H1 (cell line): Measurements from ENCODE around the gene SLC34A1. TPM values are rescaled to one million over a fixed set of nuclear protein-coding genes. Genes with fewer than 3 reads are reported as not detected.

ENCODE experiments used
- CTCF ChIA-PET: fragments of 300-600 bp; sonication (Branson Sonifier 250); formaldehyde crosslinking; loops from one replicate; lab custom pipeline; 2021; ENCODE audit not compliant: partially characterized antibody; lab: Charles Lee
- POLR2A ChIA-PET: fragments of 300-600 bp; sonication (Branson Sonifier 250); formaldehyde crosslinking; loops from one replicate; lab custom pipeline; 2021; ENCODE audit warnings: inconsistent platforms; ENCODE audit not compliant: partially characterized antibody; lab: Charles Lee
- DNase-seq, 2 experiments: peaks; one replicate each; pipeline versions ENCODE4 v3.0.0 to v3.0.0-alpha.2; 2010 to 2022; ENCODE audit warnings: low spot score in 2 of 2, low read depth in 1 of 2, mixed read lengths in 1 of 2
- FAIRE-seq: peaks from 2 replicates; lab custom pipeline; 2011; peaks lifted over from hg19 to GRCh38; lab: Jason Lieb, UNC
- H2AFZ ChIP-seq: 2 replicates; pipeline ENCODE4 v1.8.1; 2012; ENCODE audit warnings: low read length, inconsistent platforms
- H2AK5ac ChIP-seq: 2 replicates; pipeline ENCODE4 v1.6.1; 2013; ENCODE audit warnings: low read depth, low read length
- H2BK120ac ChIP-seq: replicated peaks from 2 replicates; pipeline ENCODE3; 2013; ENCODE audit warnings: low read depth, low read length, inconsistent platforms
- H2BK12ac ChIP-seq: 2 replicates; pipeline ENCODE4 v1.6.1; 2013; ENCODE audit warnings: low read depth, low read length
- H2BK15ac ChIP-seq: 2 replicates; pipeline ENCODE4 v1.6.1; 2013; ENCODE audit warnings: low read length
- H2BK20ac ChIP-seq: 2 replicates; pipeline ENCODE4 v1.6.1; 2013; ENCODE audit warnings: low read length
- H2BK5ac ChIP-seq: 2 replicates; pipeline ENCODE4 v1.6.1; 2013; ENCODE audit warnings: low read depth, low read length
- H3K14ac ChIP-seq: 2 replicates; pipeline ENCODE4 v1.6.1; 2013; ENCODE audit warnings: inconsistent platforms; ENCODE audit not compliant: insufficient read length
- H3K18ac ChIP-seq: 2 replicates; pipeline ENCODE4 v1.6.1; 2013; ENCODE audit warnings: low read length; ENCODE audit errors: extremely low read depth
- H3K23ac ChIP-seq: 2 replicates; pipeline ENCODE4 v1.6.1; 2013; ENCODE audit warnings: inconsistent platforms; ENCODE audit not compliant: insufficient read length
- H3K23me2 ChIP-seq: 2 replicates; pipeline ENCODE4 v1.6.1; 2013; ENCODE audit warnings: low read depth, low read length
- H3K27ac ChIP-seq: 2 replicates; pipeline ENCODE4 v1.6.1; 2011; ENCODE audit warnings: low read depth, low read length, inconsistent platforms
- H3K27me3 ChIP-seq, 4 experiments: replicated peaks in 1 of 4; 1 replicate in 1 of 4; 2 replicates in 3 of 4; pipeline versions ENCODE4 v1.6.1 to v1.8.1; 2011 to 2013; ENCODE audit warnings: low read length in 3 of 4, mild to moderate bottlenecking in 3 of 4, inconsistent platforms in 2 of 4, mixed read lengths in 2 of 4, moderate library complexity in 1 of 4; ENCODE audit not compliant: control insufficient read depth in 3 of 4, insufficient read depth in 3 of 4; ENCODE audit errors: extremely low read depth in 1 of 4
- H3K36me3 ChIP-seq, 4 experiments: 2 replicates each; pipeline versions ENCODE4 v1.6.1 to v1.8.1; 2011 to 2013; ENCODE audit warnings: mild to moderate bottlenecking in 4 of 4, low read length in 3 of 4, moderate library complexity in 2 of 4, control low read depth in 1 of 4, inconsistent platforms in 1 of 4; ENCODE audit not compliant: insufficient read depth in 4 of 4, control insufficient read depth in 2 of 4
- H3K4ac ChIP-seq: replicated peaks from 2 replicates; pipeline ENCODE3; 2013; ENCODE audit warnings: low read length, low read depth, mixed read lengths, inconsistent platforms; ENCODE audit not compliant: insufficient read length
- H3K4me1 ChIP-seq, 4 experiments: replicated peaks in 1 of 4; 1 replicate in 1 of 4; 2 replicates in 3 of 4; pipeline versions ENCODE4 v1.6.1 to v1.8.1; 2011 to 2013; ENCODE audit warnings: low read length in 3 of 4, inconsistent platforms in 2 of 4, mixed read lengths in 1 of 4; ENCODE audit not compliant: insufficient read depth in 4 of 4, control insufficient read depth in 3 of 4
- H3K4me2 ChIP-seq, 2 experiments: 2 replicates each; pipeline versions ENCODE4 v1.6.1 to v1.8.1; 2011 to 2013; ENCODE audit warnings: low read depth in 2 of 2, low read length in 2 of 2, control low read depth in 1 of 2, inconsistent platforms in 1 of 2, mild to moderate bottlenecking in 1 of 2; ENCODE audit not compliant: insufficient read depth in 1 of 2
- H3K4me3 ChIP-seq, 4 experiments: fragments of 200-600, 300-600 bp in 1 of 4; sonication (generic), shearing (Covaris generic), sonication (Bioruptor Twin) in 1 of 4; 2 replicates each; pipeline versions ENCODE4 v1.5.1 to v1.8.1; 2011 to 2016; ENCODE audit warnings: low read length in 4 of 4, low read depth in 3 of 4, control low read depth in 2 of 4, inconsistent platforms in 2 of 4, mild to moderate bottlenecking in 2 of 4, mixed read lengths in 1 of 4, moderate library complexity in 1 of 4; ENCODE audit not compliant: insufficient read depth in 2 of 4; ENCODE audit errors: extremely low read depth in 1 of 4
- H3K56ac ChIP-seq: replicated peaks from 2 replicates; pipeline ENCODE3; 2013; ENCODE audit warnings: low read depth, mild to moderate bottlenecking, mixed read lengths, low read length, inconsistent platforms; ENCODE audit not compliant: insufficient read length
- H3K79me1 ChIP-seq: 2 replicates; pipeline ENCODE4 v1.6.1; 2013; ENCODE audit warnings: low read depth, low read length, control low read depth
- H3K79me2 ChIP-seq, 2 experiments: 2 replicates each; pipeline versions ENCODE4 v1.6.1 to v1.8.1; 2012 to 2013; ENCODE audit warnings: low read length in 2 of 2, mild to moderate bottlenecking in 2 of 2, inconsistent platforms in 1 of 2; ENCODE audit not compliant: insufficient read depth in 2 of 2, control insufficient read depth in 1 of 2
- H3K9ac ChIP-seq, 4 experiments: replicated peaks in 1 of 4; 1 replicate in 1 of 4; 2 replicates in 3 of 4; pipeline versions ENCODE4 v1.6.1 to v1.8.1; 2011 to 2013; ENCODE audit warnings: low read depth in 3 of 4, low read length in 3 of 4, control low read depth in 2 of 4, mild to moderate bottlenecking in 2 of 4, moderate library complexity in 2 of 4, inconsistent platforms in 1 of 4; ENCODE audit errors: extremely low read depth in 1 of 4
- H3K9me3 ChIP-seq, 2 experiments: 2 replicates each; pipeline versions ENCODE4 v1.6.1 to v1.8.1; 2012 to 2013; ENCODE audit warnings: mild to moderate bottlenecking in 2 of 2, moderate library complexity in 2 of 2, control low read depth in 1 of 2, inconsistent platforms in 1 of 2, low read depth in 1 of 2, low read length in 1 of 2, mixed read lengths in 1 of 2; ENCODE audit not compliant: insufficient read depth in 2 of 2
- H4K20me1 ChIP-seq, 2 experiments: replicated peaks in 1 of 2; 2 replicates each; pipeline versions ENCODE3 to v1.8.1; 2011 to 2013; ENCODE audit warnings: inconsistent platforms in 2 of 2, low read length in 2 of 2, mild to moderate bottlenecking in 1 of 2; ENCODE audit not compliant: insufficient read depth in 2 of 2, control insufficient read depth in 1 of 2
- H4K5ac ChIP-seq: 2 replicates; pipeline ENCODE4 v1.6.1; 2013; ENCODE audit warnings: low read length, low read depth, mixed read lengths, inconsistent platforms; ENCODE audit not compliant: insufficient read length
- H4K8ac ChIP-seq: 2 replicates; pipeline ENCODE4 v1.8.0; 2013; ENCODE audit warnings: mild to moderate bottlenecking, moderate library complexity, low read length, inconsistent platforms; ENCODE audit not compliant: insufficient read depth; ENCODE audit errors: extremely low read depth
- H4K91ac ChIP-seq: replicated peaks from 2 replicates; pipeline ENCODE3; 2013; ENCODE audit warnings: low read length, mixed read lengths, inconsistent platforms; ENCODE audit not compliant: insufficient read length
- CBX8 ChIP-seq: fragments of 300-800, 300-1000 bp; sonication (generic); IDR thresholded peaks from 2 replicates; pipeline ENCODE4 v1.7.1; 2016; ENCODE audit warnings: low read depth, low read length, borderline replicate concordance
- GABPA ChIP-seq: IDR thresholded peaks from 2 replicates; pipeline ENCODE4 v1.6.1; 2011; ENCODE audit warnings: mild to moderate bottlenecking, low read length, moderate library complexity, borderline replicate concordance; ENCODE audit not compliant: insufficient read depth
- GTF2F1 ChIP-seq: IDR thresholded peaks from 2 replicates; pipeline ENCODE4 v1.6.1; 2012; ENCODE audit warnings: low read depth, low read length, improper control_type of control experiment, borderline replicate concordance
- NANOG ChIP-seq: IDR thresholded peaks from 2 replicates; pipeline ENCODE4 v1.6.1; 2011; ENCODE audit warnings: low read length, low read depth, mild to moderate bottlenecking, inconsistent platforms; ENCODE audit not compliant: insufficient read depth, poor library complexity, severe bottlenecking
- POU5F1 ChIP-seq: IDR thresholded peaks from 2 replicates; pipeline ENCODE4 v1.6.1; 2011; ENCODE audit warnings: low read depth, mild to moderate bottlenecking, low read length, moderate library complexity
- SP1 ChIP-seq: IDR thresholded peaks from 2 replicates; pipeline ENCODE4 v1.6.1; 2011; ENCODE audit warnings: low read depth, low read length
- SP4 ChIP-seq: IDR thresholded peaks from 2 replicates; pipeline ENCODE4 v1.6.1; 2012; ENCODE audit warnings: low read length, inconsistent platforms
- WGBS, 2 experiments: shearing (Covaris generic) in 1 of 2; methylation state at CpG; one replicate each; pipeline versions ENCODE4 v1.1.6 to v1.1.7; 2013 to 2015; ENCODE audit warnings: low lambda C conversion rate in 2 of 2, mixed read lengths in 2 of 2, inconsistent platforms in 1 of 2, low coverage in 1 of 2, missing lambda C conversion rate in 1 of 2; ENCODE audit not compliant: insufficient replicate concordance in 2 of 2, insufficient coverage in 1 of 2, insufficient read length in 1 of 2; ENCODE audit errors: extremely low coverage in 1 of 2, missing lambda C conversion rate in 1 of 2; 5-methylcytosine and 5-hydroxymethylcytosine counted together
- polyA plus RNA-seq, 7 experiments: library from polyadenylated mRNA; depleted of rRNA in 3 of 7; stranded (reverse) in 5 of 7; unstranded in 2 of 7; fragments of >200 nt in 5 of 7; fragments of 200-250 nt in 2 of 7; gene quantifications; 1 replicate in 5 of 7; 2 replicates in 1 of 7; 4 replicates in 1 of 7; pipeline versions ENCODE4 v1.2.1 to v1.2.3, GENCODE V29; 2011 to 2013; ENCODE audit warnings: missing spikeins in 2 of 7, mixed read lengths in 2 of 7
- total RNA-seq: library from RNA; stranded (reverse); fragmentation: NEBNext Ultra II Directional; extraction: Animal tissue kit (Norgen Biotek cat#: 25700); gene quantifications from 2 replicates; pipeline ENCODE4 v1.2.1, GENCODE V29; 2021
- TF ChIP-seq, protein P1 (sequence below): IDR thresholded peaks from 2 replicates; pipeline ENCODE4 v1.6.1; 2011; ENCODE audit warnings: low read depth, mild to moderate bottlenecking, low read length; ENCODE audit not compliant: insufficient read depth
- TF ChIP-seq, protein P2 (sequence below): IDR thresholded peaks from 2 replicates; pipeline ENCODE4 v1.6.1; 2012; ENCODE audit warnings: low read length, inconsistent platforms

Gene SLC34A1
- total and polyA plus RNA-seq, 2 of the 8 experiments (the other 6 are each of a cell fraction or from before 2014, with no cell fraction given) = not detected

DNA sequence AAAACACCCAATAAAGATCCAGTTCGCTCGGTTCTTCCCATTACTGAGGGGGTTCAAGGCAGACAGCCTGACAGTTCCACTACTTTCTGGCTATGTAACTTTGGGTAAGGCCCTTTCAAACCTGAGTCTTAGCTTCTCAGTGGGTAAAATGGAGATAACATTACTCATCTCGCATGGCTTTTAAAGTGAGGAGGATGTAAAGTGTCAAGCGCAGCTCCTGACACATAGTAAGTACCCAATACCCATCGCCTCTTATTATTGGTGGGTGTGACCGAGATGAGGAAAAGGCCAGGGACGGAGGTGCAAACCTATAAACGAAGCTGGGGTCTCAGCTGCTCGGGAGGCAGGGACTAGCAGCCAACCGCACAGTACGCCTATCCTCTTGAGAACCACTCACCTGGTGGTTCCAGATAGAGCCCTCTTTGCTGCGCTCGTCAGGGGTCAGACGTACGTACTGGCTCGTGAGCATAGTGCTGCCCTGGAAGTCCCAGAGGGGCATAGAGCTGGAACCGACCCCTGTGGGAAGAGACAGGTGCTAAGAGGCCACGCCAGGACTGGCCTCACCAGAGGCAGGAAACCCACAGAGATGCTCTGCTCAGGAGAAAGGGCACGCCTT is 33.4 kb upstream of the SLC34A1 start:
- DNase-seq = no peak
- H4K8ac ChIP-seq = peak overlapping the region; percentile 83; the same call in 1 of the 2 replicates
- 0 out of 7 replicates have a peak, but pooled peaks cover 0 to 3% (median 0%) of the 10 kb centered on the region in 4 experiments for H3K27me3 ChIP-seq
- peak overlapping the region; percentile 80 to 100 (median 94) for H3K4me3 ChIP-seq
- peaks cover 0 to 13% (median 4%) of the 10 kb centered on the region in 4 experiments; a peak in 3 of 7 replicates for H3K4me1 ChIP-seq
- POLR2A ChIA-PET = interaction anchor here (0.8 to 8.1 kb wide), 16 partner anchors 9 to 146 kb away, joined by 3 to 66 read pairs (median 7); partner anchors contain the start of genes GRK6 and PDLIM7
- H4K91ac ChIP-seq = peak overlapping the region; percentile 58
- FAIRE-seq = no peak
- H3K9ac ChIP-seq = peak overlapping the region in 3 of 4 experiments; percentile 94; a peak in 6 of 7 replicates
- peaks cover 0 to 7% (median 4%) of the 10 kb centered on the region in 4 experiments; a peak in 4 of 8 replicates for H3K36me3 ChIP-seq
- peaks cover 18% of the 10 kb centered on the region for H3K79me1 ChIP-seq
- H2BK120ac ChIP-seq = no peak overlapping the region
- no peak overlapping the region; the same call in 1 of the 2 replicates for H2BK15ac ChIP-seq
- no peaks in the 10 kb centered on the region for H3K9me3 ChIP-seq
- WGBS, 2 experiments = 25% methylated on average over 19 of the region's 19 CpGs; no CpG with 5 or more reads in 1 of the 2 experiments
- H3K23ac ChIP-seq = no peak overlapping the region
- H4K20me1 ChIP-seq = peaks cover 5% of the 10 kb centered on the region in 2 experiments
- H3K4me2 ChIP-seq = peak overlapping the region; percentile 90 to 94
- H3K18ac ChIP-seq = no peak overlapping the region
- H3K27ac ChIP-seq = peak overlapping the region; percentile 94; the same call in 1 of the 2 replicates
- CTCF ChIA-PET = interaction anchor here (0.5 to 11.2 kb wide), 17 partner anchors 10 to 102 kb away, joined by 3 to 142 read pairs (median 6); no protein-coding TSS in a partner anchor
- peaks cover 15 to 52% of the 10 kb centered on the region in 2 experiments for H3K79me2 ChIP-seq
- no peak overlapping the region; the same call in 1 of the 2 replicates for H2BK12ac ChIP-seq
- peak overlapping the region; percentile 82; the same call in 1 of the 2 replicates for H2BK5ac ChIP-seq
- no peak overlapping the region; the same call in 1 of the 2 replicates for H2AK5ac ChIP-seq
- H2BK20ac ChIP-seq = no peak overlapping the region
- H3K56ac ChIP-seq = peak overlapping the region; percentile 5
- H4K5ac ChIP-seq = no peak overlapping the region
- no peak overlapping the region for H3K14ac ChIP-seq
- peak overlapping the region; percentile 36 for H3K4ac ChIP-seq
- peak overlapping the region; percentile 97 for H2AFZ ChIP-seq
- peaks cover 8% of the 10 kb centered on the region for H3K23me2 ChIP-seq
- TF ChIP-seq SP4 (no peak), NANOG (no peak), POU5F1 (no peak), GTF2F1 (no peak), SP1 (no peak), CBX8 (no peak), GABPA (no peak)
- TF ChIP-seq, protein P1, sequence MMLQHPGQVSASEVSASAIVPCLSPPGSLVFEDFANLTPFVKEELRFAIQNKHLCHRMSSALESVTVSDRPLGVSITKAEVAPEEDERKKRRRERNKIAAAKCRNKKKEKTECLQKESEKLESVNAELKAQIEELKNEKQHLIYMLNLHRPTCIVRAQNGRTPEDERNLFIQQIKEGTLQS = no peak
- TF ChIP-seq, protein P2, sequence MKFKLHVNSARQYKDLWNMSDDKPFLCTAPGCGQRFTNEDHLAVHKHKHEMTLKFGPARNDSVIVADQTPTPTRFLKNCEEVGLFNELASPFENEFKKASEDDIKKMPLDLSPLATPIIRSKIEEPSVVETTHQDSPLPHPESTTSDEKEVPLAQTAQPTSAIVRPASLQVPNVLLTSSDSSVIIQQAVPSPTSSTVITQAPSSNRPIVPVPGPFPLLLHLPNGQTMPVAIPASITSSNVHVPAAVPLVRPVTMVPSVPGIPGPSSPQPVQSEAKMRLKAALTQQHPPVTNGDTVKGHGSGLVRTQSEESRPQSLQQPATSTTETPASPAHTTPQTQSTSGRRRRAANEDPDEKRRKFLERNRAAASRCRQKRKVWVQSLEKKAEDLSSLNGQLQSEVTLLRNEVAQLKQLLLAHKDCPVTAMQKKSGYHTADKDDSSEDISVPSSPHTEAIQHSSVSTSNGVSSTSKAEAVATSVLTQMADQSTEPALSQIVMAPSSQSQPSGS = no peak
